NCI-H2081 treated with DMSO at 0.1 percent for 48 hours (cell line): ENCODE results near the gene DMRTC2.

ENCODE experiments used
- DNase-seq: peaks from one replicate; lab custom pipeline; 2025; lab: John Stamatoyannopoulos, UW

Gene DMRTC2

DNA sequence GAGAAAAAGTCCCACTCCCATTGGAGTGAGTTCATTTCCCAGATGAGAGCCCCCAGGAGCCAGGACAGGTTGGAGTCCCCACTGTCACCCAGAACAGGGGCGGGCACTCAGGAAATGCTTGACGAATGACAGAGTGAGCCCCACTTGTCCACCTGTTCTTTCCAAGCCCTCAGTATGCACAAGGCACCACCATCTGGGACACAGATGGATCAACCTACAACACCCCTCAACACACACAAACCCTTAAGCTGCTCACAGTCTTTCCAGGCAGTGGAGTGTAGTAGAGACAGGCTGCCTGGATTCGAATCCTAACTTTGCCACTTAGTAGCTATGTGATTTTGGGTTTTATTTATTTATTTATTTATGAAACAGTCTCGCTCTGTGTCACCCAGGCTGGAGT lies 46.1 kb downstream of the DMRTC2 start:
- no peak for DNase-seq

GRCh38 chr19:41892173-41892902 lies 47.5 kb downstream of the DMRTC2 start:
- no peak for DNase-seq

- DNase-seq: no peak
Measured at GRCh38 chr19:41893899-41894298, 49.1 kb downstream of the DMRTC2 start.

DNA sequence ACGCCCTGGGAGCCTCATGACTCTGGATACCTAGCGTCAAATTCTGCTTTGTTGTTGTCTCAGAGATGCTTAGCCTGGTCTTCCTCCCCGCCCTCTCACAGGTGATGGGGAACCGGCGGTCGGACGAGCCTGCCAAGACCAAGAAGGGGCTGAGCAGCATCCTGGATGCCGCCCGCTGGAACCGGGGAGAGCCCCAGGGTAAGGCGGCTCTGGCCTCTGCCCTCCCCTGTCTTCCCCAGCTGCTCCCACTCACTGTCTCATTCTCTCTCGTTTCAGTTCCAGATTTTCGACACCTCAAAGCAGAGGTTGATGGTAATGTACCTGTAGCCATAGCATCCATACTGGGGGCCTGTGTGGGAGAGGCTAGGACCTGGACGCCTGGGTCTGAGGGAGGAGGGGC lies 49.5 kb downstream of the DMRTC2 start:
- no peak for DNase-seq

DNA sequence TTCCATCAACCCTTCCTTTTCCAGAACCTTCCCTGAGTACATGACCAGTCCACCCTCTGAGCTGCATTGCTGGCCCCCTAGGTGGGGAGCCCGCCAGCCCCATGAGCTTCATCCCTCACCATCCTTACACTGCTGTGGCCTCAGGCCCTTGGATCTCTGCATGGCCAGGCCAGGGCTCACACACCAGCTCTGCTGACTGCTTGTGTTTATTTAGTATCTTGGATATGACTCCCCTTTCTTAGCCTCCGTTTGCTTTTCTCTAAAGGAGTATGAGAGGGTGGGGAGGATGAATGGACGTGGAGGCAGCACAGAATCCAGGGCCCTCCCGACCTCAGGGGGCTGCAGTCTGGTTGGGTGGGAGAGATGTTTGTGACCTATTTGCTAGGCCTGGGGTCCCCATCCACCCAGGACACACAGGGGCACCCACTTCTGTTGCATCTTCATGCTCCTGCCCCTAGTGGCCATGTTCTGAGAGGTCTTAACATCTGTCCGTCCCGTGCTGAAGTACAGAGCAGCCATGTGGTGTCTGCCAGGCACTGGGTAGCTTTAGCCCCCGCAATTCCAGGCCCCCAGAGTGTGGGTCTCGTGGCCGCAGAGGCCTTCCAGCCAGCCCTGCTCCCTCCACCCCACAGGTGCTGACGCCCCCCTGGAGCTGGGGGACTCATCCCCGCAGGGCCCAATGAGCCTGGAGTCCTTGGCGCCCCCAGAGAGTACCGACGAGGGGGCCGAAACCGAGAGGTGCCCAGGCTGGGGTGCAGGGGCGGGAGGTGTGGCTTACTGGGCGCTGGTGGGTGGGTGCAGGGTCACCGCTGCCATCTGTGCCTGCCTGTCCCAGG lies 51.1 kb downstream of the DMRTC2 start:
- DNase-seq: no peak

DNA sequence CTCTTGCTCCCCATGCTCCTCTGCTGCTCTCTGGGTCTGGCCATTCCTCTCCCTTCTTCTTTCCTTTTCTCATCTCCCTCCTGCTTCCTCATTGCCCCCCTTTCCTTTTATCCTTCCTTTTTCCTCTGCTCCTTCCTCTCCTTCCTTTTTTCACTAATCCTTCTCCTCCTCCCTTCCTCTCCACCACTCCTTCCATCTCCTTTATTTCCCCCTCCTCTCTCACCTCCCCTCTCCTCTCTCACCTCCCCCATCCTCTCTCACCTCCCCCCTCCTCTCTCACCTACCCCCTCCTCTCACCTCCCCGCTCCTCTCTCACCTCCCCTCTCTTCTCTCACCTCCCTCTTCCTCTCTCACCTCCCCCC lies 51.7 kb downstream of the DMRTC2 start:
- DNase-seq: no peak

DNA sequence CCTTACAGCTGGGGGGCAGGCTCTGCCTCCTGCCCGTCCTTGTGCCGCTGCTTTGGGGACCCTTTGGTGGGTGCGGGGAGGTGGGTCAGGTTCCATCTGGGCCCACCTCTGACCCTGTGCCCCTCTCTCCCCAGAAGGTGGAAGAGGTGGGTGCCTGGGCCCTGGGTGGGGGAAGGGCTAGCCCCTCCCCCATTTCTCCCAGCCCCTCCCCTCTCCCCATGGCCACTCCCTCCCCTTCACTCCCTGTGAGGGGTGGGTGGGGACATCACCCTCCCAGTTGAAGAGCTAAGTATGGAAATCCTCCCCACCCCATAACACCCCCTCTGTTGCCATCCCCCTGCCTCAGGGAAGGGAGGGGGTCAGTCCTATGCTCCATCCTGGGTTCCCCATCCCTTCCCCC lies 52.3 kb downstream of the DMRTC2 start:
- no peak for DNase-seq

DNA sequence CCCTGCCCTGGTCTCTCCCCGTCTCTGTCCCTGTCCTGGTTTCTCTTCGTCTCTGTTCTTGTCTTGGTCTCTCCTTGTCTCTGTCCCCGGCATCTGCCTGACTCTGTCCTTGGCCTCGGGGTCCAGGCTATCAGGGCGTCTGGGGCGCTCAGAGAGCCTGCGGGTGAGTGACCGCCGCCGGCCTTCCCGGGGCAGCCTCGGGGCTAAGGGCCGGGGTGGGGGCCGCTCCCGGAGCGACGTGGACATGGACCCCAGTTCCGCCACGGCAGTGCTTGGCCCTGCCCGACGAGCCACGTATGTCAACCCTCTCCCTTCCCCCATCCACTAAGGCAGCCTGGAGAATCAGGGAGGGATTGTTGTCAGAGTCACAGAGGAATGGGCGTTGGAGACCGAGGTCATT lies 53.0 kb downstream of the DMRTC2 start:
- DNase-seq: no peak

GRCh38 chr19:41898235-41898634 lies 53.4 kb downstream of the DMRTC2 start:
- DNase-seq: no peak
